Upper lobe of right lung (tissue), 1 donor: ENCODE results near the gene ATP5MK. TPM values are rescaled to one million over a fixed set of nuclear protein-coding genes. Genes with fewer than 3 reads are reported as not detected.
A peak's percentile ranks its signal among the peaks of the same experiment; 100 is the strongest.

Experiments used
- ATAC-seq: fragments of 200-7000 bp; cut with Tn5 transposase; one replicate; pipeline ENCODE4 v1.9.1; 2020; ENCODE audit warnings: mild to moderate bottlenecking, moderate library complexity
- DNase-seq: peaks from one replicate; pipeline ENCODE4 v3.0.0-alpha.2; 2020
- H3K27ac ChIP-seq: fragments of 200-600 bp; one replicate; pipeline ENCODE4 v1.8.0; 2022
- H3K27me3 ChIP-seq: fragments of 200-600 bp; one replicate; pipeline ENCODE4 v1.8.0; 2022; ENCODE audit warnings: mild to moderate bottlenecking
- H3K36me3 ChIP-seq: fragments of 200-600 bp; one replicate; pipeline ENCODE4 v1.8.0; 2022
- H3K4me1 ChIP-seq: fragments of 200-600 bp; one replicate; pipeline ENCODE4 v1.8.0; 2022
- H3K4me3 ChIP-seq: fragments of 200-600 bp; one replicate; pipeline ENCODE4 v1.8.0; 2022; ENCODE audit warnings: mild to moderate bottlenecking
- H3K9me3 ChIP-seq: fragments of 200-600 bp; one replicate; pipeline ENCODE4 v1.8.0; 2022
- CTCF ChIP-seq: fragments of 200-600 bp; IDR thresholded peaks from one replicate; pipeline ENCODE4 v1.8.0; 2022; ENCODE audit warnings: antibody characterized with exemption
- intact Hi-C: fragments of 100-400 bp; cut with DNase I; formaldehyde crosslinking; loops from one replicate; pipeline ENCODE4 v1.11.0; 2022
- microRNA-seq: library from miRNA; unstranded; fragments of <30 nt; microRNA quantifications from one replicate; pipeline ENCODE4 v1.2.0, GENCODE V29; 2020; ENCODE audit warnings: borderline microRNAs expressed
- total RNA-seq: library from RNA; stranded (reverse); fragmentation: NEBNext Ultra II Directional; extraction: Animal tissue kit (Norgen Biotek cat#: 25700); gene quantifications from one replicate; pipeline ENCODE4 v1.2.1, GENCODE V29; 2021
- donor health status: DM: no; HTN: yes; CAD: no; lungs with severe emphysema.

The ATP5MK gene
- total RNA-seq, 1 donor from 2014 or later: 206 TPM

DNA sequence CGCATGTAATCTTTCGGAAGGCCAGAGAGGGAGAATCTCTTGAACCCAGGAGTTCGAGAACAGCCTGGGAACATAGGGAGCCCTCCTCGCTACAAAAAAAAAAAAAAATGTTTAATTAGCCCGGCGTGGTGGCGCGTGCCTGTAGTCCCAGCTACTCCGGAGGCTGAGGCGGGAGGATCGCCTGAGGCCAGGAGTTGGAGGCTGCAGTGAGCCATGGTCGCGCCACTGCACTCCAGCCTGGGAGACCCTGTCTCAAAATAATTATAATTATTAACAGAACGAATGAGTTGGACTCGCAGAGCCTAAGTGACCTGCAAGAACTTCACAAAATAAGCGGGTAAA, 46.1 kb downstream of the ATP5MK start:
- no peaks in the 10 kb centered on the region for H3K9me3 ChIP-seq
- peak overlapping the region; percentile 83 for H3K4me3 ChIP-seq
- intact Hi-C loops: no loop called here
- H3K4me1 ChIP-seq: peaks cover 3% of the 10 kb centered on the region
- peak overlapping the region; percentile 71 for H3K27ac ChIP-seq
- H3K27me3 ChIP-seq: no peaks in the 10 kb centered on the region
- ATAC-seq (no peak), DNase-seq (no peak)
- H3K36me3 ChIP-seq: peaks cover 35% of the 10 kb centered on the region
- no peak for TF ChIP-seq CTCF

Small RNAs within 50 kb of the gene (microRNA-seq; reads per million reads assigned to microRNA genes)
- 299 reads per million, percentile 76 among the genes with 10 or more reads in this experiment for gene MIR1307

Other genes starting within 250 kb of the ATP5MK start
- 92.7 TPM for gene NT5C2, start 203.2 kb downstream of the ATP5MK start, total RNA-seq
- gene RPEL1, start 150.6 kb downstream of the ATP5MK start, total RNA-seq: not detected
- not detected for gene INA, start 119.3 kb downstream of the ATP5MK start, total RNA-seq
- 5.5 TPM for gene PCGF6, start 45.3 kb downstream of the ATP5MK start, total RNA-seq
- 4.1 TPM for gene TAF5, start 28.5 kb downstream of the ATP5MK start, total RNA-seq
- gene PDCD11, start 151 bp upstream of the ATP5MK start, total RNA-seq: 25.1 TPM
- gene CALHM2, start 55.9 kb upstream of the ATP5MK start, total RNA-seq: 29.4 TPM
- not detected for gene CALHM1, start 62.4 kb upstream of the ATP5MK start, total RNA-seq
- gene CALHM3, start 82.8 kb upstream of the ATP5MK start, total RNA-seq: not detected
- gene NEURL1, start 97.2 kb upstream of the ATP5MK start, total RNA-seq: 0.64 TPM